Kidney (tissue), 14 donors: ENCODE data around the gene OSBP. TPM values are rescaled to one million over a fixed set of nuclear protein-coding genes. Genes with fewer than 3 reads are reported as not detected.

Experiments used
- DNase-seq, 5 donors: peaks; one replicate each; pipeline ENCODE4 v3.0.0-alpha.2; 2013 to 2020
- FAIRE-seq: peaks from 2 replicates; lab custom pipeline; 2012; peaks lifted over from hg19 to GRCh38; lab: Jason Lieb, UNC
- H3K27ac ChIP-seq, 2 donors: one replicate each; pipeline ENCODE4 v1.7.0; 2013; ENCODE audit warnings: low read depth in 2 of 2, low read length in 2 of 2, inconsistent platforms in 1 of 2
- H3K27me3 ChIP-seq: one replicate; pipeline ENCODE4 v1.7.1; 2013; ENCODE audit warnings: low read length, inconsistent platforms; ENCODE audit not compliant: control insufficient read depth, insufficient read depth
- H3K36me3 ChIP-seq, 3 donors: one replicate each; pipeline versions ENCODE4 v1.7.0 to v1.7.1; 2013; ENCODE audit warnings: low read length in 3 of 3, control low read depth in 1 of 3, inconsistent platforms in 1 of 3; ENCODE audit not compliant: insufficient read depth in 3 of 3, control insufficient read depth in 2 of 3
- H3K4me1 ChIP-seq, 3 donors: one replicate each; pipeline versions ENCODE4 v1.7.0 to v1.7.1; 2013; ENCODE audit warnings: low read length in 3 of 3, inconsistent platforms in 1 of 3, low read depth in 1 of 3; ENCODE audit not compliant: control insufficient read depth in 2 of 3, insufficient read depth in 2 of 3
- H3K4me3 ChIP-seq, 3 donors: one replicate each; pipeline versions ENCODE4 v1.7.0 to v1.8.1; 2013; ENCODE audit warnings: low read length in 3 of 3, control low read depth in 1 of 3, inconsistent platforms in 1 of 3
- H3K9ac ChIP-seq, 3 donors: one replicate each; pipeline versions ENCODE4 v1.7.0 to v1.7.1; 2013; ENCODE audit warnings: low read length in 3 of 3, control low read depth in 1 of 3, inconsistent platforms in 1 of 3
- H3K9me3 ChIP-seq, 3 donors: one replicate each; pipeline versions ENCODE4 v1.7.0 to v1.7.1; 2013; ENCODE audit warnings: low read length in 3 of 3, control low read depth in 1 of 3, inconsistent platforms in 1 of 3; ENCODE audit not compliant: control insufficient read depth in 2 of 3, insufficient read depth in 1 of 3
- intact Hi-C: fragments of 100-400 bp; cut with DNase I; formaldehyde crosslinking; loops from one replicate; pipeline ENCODE4 v1.11.1; 2022
- polyA plus RNA-seq: library from polyadenylated mRNA; stranded (reverse); fragments of 350-450 nt; fragmentation: Illumina TruSeq; extraction: RNeasy Lipid Tissue Mini Kit (QIAGEN cat#74804); gene quantifications from one replicate; pipeline ENCODE4 v1.2.3, GENCODE V29; 2014; ENCODE audit warnings: low read depth, low replicate concordance; ENCODE audit not compliant: insufficient read depth
- total RNA-seq: library from RNA; stranded (reverse); fragmentation: NEBNext Ultra II Directional; extraction: Animal tissue kit (Norgen Biotek cat#: 25700); gene quantifications from one replicate; pipeline ENCODE4 v1.2.1, GENCODE V29; 2021
- TF ChIP-seq, protein P1 (sequence below): IDR thresholded peaks from 3 replicates; pipeline ENCODE4 v1.5.1; 2012; ENCODE audit warnings: mild to moderate bottlenecking, moderate library complexity, borderline replicate concordance; ENCODE audit not compliant: insufficient read depth; ENCODE audit errors: extremely low read depth
- donor health status: control.
- donor health status: control.
- donor health status: control.
- donor health status: control.
- donor health status: control.
- donor health status: DM: yes; HTN: yes; CAD: no.
- donor health status: Normal renal cell carcinoma (clear cell type).

OSBP gene
- total and polyA plus RNA-seq, 2 donors from 2014 or later, result 25.9 to 53.8 TPM

DNA sequence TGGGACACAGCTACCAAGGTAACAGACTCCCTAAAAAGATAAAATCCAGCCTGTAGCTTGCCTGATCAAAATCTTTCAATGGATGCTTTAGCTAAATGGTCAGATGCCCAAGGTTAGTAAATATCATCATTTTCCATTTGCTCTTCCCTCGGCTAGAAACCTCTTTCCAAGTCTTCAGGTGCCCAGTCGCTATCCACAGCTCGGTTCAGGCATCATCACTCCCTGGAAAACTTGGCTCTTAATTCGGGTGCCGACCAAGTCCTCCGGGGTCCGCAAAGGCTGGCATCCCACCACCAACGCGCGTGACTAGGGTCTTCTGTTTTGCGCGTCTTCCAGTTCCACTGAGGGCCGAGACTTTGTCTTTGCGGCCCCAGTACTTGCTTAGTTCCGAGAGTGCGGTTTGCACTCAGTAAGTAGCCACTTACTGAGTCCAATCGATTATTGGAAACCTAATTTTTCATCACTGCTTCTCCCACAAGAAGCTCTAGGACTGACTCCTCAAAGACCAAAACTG, 59.9 kb downstream of the OSBP start:
- Histone ChIP-seq H3K27me3 (no peaks in the 10 kb centered on the region), H3K4me3 (peak overlapping the region; percentile 44 to 88 (median 49)), H3K27ac (no peak overlapping the region), H3K4me1 (no peaks in the 10 kb centered on the region), H3K9ac (peak overlapping the region in 2 of 3 donors; percentile 13 to 84), H3K9me3 (no peaks in the 10 kb centered on the region), H3K36me3 (no peaks in the 10 kb centered on the region)
- peak in 1 of 5 donors; percentile 52 for DNase-seq
- TF ChIP-seq, protein P1, sequence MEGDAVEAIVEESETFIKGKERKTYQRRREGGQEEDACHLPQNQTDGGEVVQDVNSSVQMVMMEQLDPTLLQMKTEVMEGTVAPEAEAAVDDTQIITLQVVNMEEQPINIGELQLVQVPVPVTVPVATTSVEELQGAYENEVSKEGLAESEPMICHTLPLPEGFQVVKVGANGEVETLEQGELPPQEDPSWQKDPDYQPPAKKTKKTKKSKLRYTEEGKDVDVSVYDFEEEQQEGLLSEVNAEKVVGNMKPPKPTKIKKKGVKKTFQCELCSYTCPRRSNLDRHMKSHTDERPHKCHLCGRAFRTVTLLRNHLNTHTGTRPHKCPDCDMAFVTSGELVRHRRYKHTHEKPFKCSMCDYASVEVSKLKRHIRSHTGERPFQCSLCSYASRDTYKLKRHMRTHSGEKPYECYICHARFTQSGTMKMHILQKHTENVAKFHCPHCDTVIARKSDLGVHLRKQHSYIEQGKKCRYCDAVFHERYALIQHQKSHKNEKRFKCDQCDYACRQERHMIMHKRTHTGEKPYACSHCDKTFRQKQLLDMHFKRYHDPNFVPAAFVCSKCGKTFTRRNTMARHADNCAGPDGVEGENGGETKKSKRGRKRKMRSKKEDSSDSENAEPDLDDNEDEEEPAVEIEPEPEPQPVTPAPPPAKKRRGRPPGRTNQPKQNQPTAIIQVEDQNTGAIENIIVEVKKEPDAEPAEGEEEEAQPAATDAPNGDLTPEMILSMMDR, result no peak
- intact Hi-C loops, result no loop called here
- FAIRE-seq, result no peak

DNA sequence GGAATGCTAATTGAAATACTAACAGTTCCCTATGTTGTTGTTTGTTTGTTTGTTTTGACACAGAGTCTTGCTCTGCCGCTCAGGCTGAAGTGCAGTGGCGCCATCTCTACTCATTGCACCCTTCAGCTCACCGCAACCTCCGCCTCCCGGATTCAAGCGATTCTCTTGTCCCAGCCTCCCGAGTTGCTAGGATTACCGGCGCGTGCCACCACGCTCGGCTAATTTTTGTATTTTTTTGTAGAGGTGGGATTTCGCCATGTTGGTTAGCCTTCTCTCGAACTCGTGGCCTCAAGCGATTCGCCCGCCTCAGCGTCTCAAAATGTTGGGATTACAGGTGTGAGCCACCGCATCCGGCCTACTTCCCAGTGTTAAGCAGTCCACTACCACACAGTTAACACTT, 62.3 kb downstream of the OSBP start:
- no peaks in the 10 kb centered on the region for H3K4me1 ChIP-seq
- no peak for DNase-seq

DNA sequence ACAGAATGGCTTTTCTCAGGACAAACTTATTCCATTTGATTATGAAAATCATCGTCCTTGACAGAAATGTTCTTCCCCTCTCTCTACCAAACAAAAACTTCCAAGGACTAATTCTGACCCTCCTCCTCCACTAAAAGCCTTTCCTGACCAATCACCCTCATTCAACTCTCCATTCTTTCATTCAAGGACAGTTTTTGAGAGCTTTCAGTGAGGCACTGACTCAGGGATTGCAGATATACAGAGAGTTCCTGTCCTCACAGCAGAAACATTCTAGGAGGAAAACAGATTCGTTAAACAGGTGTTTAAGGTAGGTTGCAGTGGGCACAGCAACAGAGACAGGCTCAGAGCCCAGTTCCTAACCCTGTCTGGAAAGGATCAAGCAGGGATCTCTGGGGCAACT, 62.7 kb downstream of the OSBP start:
- Histone ChIP-seq H3K4me1 (no peaks in the 10 kb centered on the region), H3K27ac (no peak overlapping the region), H3K9ac (no peak overlapping the region), H3K4me3 (no peak overlapping the region), H3K27me3 (no peaks in the 10 kb centered on the region), H3K9me3 (no peaks in the 10 kb centered on the region), H3K36me3 (no peaks in the 10 kb centered on the region)
- FAIRE-seq (no peak), DNase-seq (no peak)
- TF ChIP-seq, protein P1, result no peak
- intact Hi-C loops, result no loop called here

More for the DNA sequence above, 62.3 kb downstream of the OSBP start:
- Histone ChIP-seq H3K9me3 (no peaks in the 10 kb centered on the region), H3K27me3 (no peaks in the 10 kb centered on the region), H3K4me3 (no peak overlapping the region), H3K36me3 (no peaks in the 10 kb centered on the region), H3K27ac (no peak overlapping the region), H3K9ac (no peak overlapping the region)
- TF ChIP-seq, protein P1, result no peak
- no peak for FAIRE-seq
- intact Hi-C loops, result no loop called here
